OCI-LY7 (cell line): ENCODE results near the gene LFNG. TPM values are rescaled to one million over a fixed set of nuclear protein-coding genes. Genes with fewer than 3 reads are reported as not detected.

ENCODE experiments used
- BruUV-seq: library from RNA; stranded (reverse); fragments of 400-500 nt; replicated peaks from 2 replicates; lab custom pipeline; 2021; lab: Mats Ljungman, UMichigan
- CTCF ChIA-PET: fragments of 300-600 bp; sonication (Branson Sonifier 250); formaldehyde crosslinking; loops from one replicate; lab custom pipeline; 2022; ENCODE audit warnings: antibody characterized with exemption; ENCODE audit not compliant: unreplicated experiment; lab: Charles Lee
- POLR2A ChIA-PET: fragments of 300-600 bp; sonication (Branson Sonifier 250); formaldehyde crosslinking; loops from one replicate; lab custom pipeline; 2022; ENCODE audit warnings: antibody characterized with exemption; lab: Charles Lee
- DNase-seq: peaks from one replicate; pipeline ENCODE4 v3.0.0-alpha.2; 2015; ENCODE audit warnings: low spot score
- H2AFZ ChIP-seq: fragments of 200-600 bp; sonication (generic), shearing (Covaris generic); 2 replicates; pipeline ENCODE4 v1.6.1; 2014; ENCODE audit warnings: mild to moderate bottlenecking, antibody characterized with exemption, low read length, moderate library complexity
- H3K27ac ChIP-seq: fragments of 200-600 bp; sonication (generic); 2 replicates; pipeline ENCODE4 v1.5.1; 2014; ENCODE audit warnings: mixed run types, low read depth, mild to moderate bottlenecking, moderate library complexity, low read length, inconsistent platforms; ENCODE audit not compliant: poor library complexity, severe bottlenecking
- H3K36me3 ChIP-seq: fragments of 200-600 bp; sonication (generic); 2 replicates; pipeline ENCODE4 v1.6.1; 2014; ENCODE audit warnings: mild to moderate bottlenecking, antibody characterized with exemption, low read length, moderate library complexity, mixed read lengths; ENCODE audit not compliant: insufficient read depth
- H3K4me1 ChIP-seq: fragments of 200-600 bp; sonication (generic); 2 replicates; pipeline ENCODE4 v1.5.1; 2014; ENCODE audit warnings: mild to moderate bottlenecking, low read length; ENCODE audit not compliant: insufficient read depth, poor library complexity, severe bottlenecking
- H3K4me2 ChIP-seq: fragments of 200-600 bp; sonication (generic); 2 replicates; pipeline ENCODE4 v1.6.1; 2014; ENCODE audit warnings: mild to moderate bottlenecking, low read length
- H3K4me3 ChIP-seq: fragments of 200-600 bp; sonication (generic); 2 replicates; pipeline ENCODE4 v1.5.1; 2014; ENCODE audit warnings: mild to moderate bottlenecking, low read depth, low read length; ENCODE audit not compliant: poor library complexity, severe bottlenecking
- H3K79me2 ChIP-seq: fragments of 200-600 bp; sonication (generic); 2 replicates; pipeline ENCODE4 v1.6.1; 2016; ENCODE audit warnings: low read depth, mild to moderate bottlenecking, low read length, moderate library complexity, mixed read lengths; ENCODE audit not compliant: insufficient read depth
- H3K9me2 ChIP-seq: fragments of 200-600 bp; sonication (generic); 2 replicates; pipeline ENCODE4 v1.6.1; 2016; ENCODE audit warnings: mild to moderate bottlenecking, low read length, mixed read lengths; ENCODE audit not compliant: insufficient read depth
- H3K9me3 ChIP-seq: fragments of 200-600 bp; sonication (generic); 2 replicates; pipeline ENCODE4 v1.6.1; 2014; ENCODE audit warnings: mild to moderate bottlenecking, mixed run types, low read length, mixed read lengths
- H4K20me1 ChIP-seq: fragments of 200-600 bp; sonication (generic); 2 replicates; pipeline ENCODE4 v1.6.1; 2014; ENCODE audit warnings: mild to moderate bottlenecking, antibody characterized with exemption, low read length, moderate library complexity, mixed read lengths; ENCODE audit not compliant: insufficient read depth
- EZH2phosphoT487 ChIP-seq: fragments of 200-600 bp; sonication (generic); IDR thresholded peaks from 2 replicates; pipeline ENCODE4 v1.6.1; 2018; ENCODE audit warnings: low read depth, borderline replicate concordance, mild to moderate bottlenecking, mixed run types, antibody characterized with exemption, low read length, moderate library complexity, mixed read lengths
- intact Hi-C: fragments of 100-400 bp; cut with micrococcal nuclease; formaldehyde crosslinking; loops from one replicate; pipeline ENCODE4 v1.10.0; 2022; ENCODE audit not compliant: unreplicated experiment
- total RNA-seq, 2 experiments: library from RNA; depleted of rRNA in 1 of 2; stranded (reverse); fragments of >200 nt in 1 of 2; shearing (Covaris generic) in 1 of 2; gene quantifications; 2 replicates each; pipeline ENCODE4 v1.2.3, GENCODE V29; 2014 to 2022
- TF ChIP-seq, protein P1 (sequence below): fragments of 200-600 bp; sonication (generic); conservative IDR thresholded peaks from 2 replicates; pipeline ENCODE4 v1.5.1; 2014; ENCODE audit warnings: mild to moderate bottlenecking, antibody characterized with exemption, low read length, moderate library complexity, mixed read lengths

LFNG gene
- total RNA-seq, 2 experiments from 2014 or later: 1.2 to 2.1 TPM

DNA sequence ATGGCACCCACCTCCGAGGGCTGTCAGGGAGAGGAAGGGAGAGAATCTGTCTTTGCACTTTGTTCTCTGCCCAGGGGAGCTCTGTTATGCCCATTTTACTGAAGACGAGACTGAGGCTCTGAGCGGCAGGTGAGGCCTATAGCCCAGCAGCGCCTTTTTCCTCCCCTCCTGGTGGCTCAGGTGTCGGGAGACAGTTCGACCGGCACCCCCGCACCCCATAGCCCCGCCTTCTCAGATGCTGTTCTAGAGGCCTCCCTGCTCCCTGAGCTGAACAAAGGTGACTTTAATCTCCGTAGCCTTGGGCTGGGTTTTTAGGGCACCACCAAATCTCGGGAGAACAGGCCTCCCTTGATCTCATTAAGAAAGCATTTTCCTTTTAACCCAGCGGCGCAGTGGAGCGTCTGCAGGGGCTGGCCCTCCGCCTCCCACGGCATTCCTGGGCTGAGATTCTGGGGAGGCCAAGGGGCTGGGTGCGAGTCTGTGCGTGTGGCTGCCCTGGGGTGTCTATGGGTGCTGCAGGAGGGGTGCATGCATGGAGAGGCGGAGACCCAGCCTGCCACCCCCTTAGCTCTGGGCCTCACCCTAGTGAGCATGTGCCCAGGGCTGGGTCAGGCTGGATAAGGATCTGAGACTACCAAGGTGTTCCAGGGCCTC is 3.3 kb downstream of the LFNG start:
- TF ChIP-seq EZH2phosphoT487: no peak
- Histone ChIP-seq H3K4me1 (peaks cover 31% of the 10 kb centered on the region), H3K79me2 (no peaks in the 10 kb centered on the region), H3K36me3 (no peaks in the 10 kb centered on the region), H2AFZ (no peak overlapping the region), H3K9me3 (no peaks in the 10 kb centered on the region), H3K4me3 (no peak overlapping the region), H4K20me1 (no peaks in the 10 kb centered on the region), H3K27ac (no peak overlapping the region), H3K4me2 (no peak overlapping the region), H3K9me2 (no peaks in the 10 kb centered on the region)
- ChIA-PET CTCF (no interaction called here), POLR2A (interaction anchor here (0.5 kb wide), 2 partner anchors 28 to 1037 kb away, joined by 3 to 5 read pairs; no protein-coding TSS in a partner anchor)
- no peak for DNase-seq
- intact Hi-C loops: no loop called here
- no TSS peak for BruUV-seq

GRCh38 chr7:2523461-2523936 is 3.9 kb downstream of the LFNG start:
- ChIA-PET CTCF (no interaction called here), POLR2A (no interaction called here)
- Histone ChIP-seq H3K27ac (no peak overlapping the region), H3K9me2 (no peaks in the 10 kb centered on the region), H4K20me1 (no peaks in the 10 kb centered on the region), H3K4me3 (no peak overlapping the region), H3K9me3 (no peaks in the 10 kb centered on the region), H3K79me2 (no peaks in the 10 kb centered on the region), H2AFZ (no peak overlapping the region), H3K4me2 (no peak overlapping the region), H3K36me3 (no peaks in the 10 kb centered on the region), H3K4me1 (peaks cover 30% of the 10 kb centered on the region)
- TF ChIP-seq EZH2phosphoT487: no peak
- TF ChIP-seq, protein P1, sequence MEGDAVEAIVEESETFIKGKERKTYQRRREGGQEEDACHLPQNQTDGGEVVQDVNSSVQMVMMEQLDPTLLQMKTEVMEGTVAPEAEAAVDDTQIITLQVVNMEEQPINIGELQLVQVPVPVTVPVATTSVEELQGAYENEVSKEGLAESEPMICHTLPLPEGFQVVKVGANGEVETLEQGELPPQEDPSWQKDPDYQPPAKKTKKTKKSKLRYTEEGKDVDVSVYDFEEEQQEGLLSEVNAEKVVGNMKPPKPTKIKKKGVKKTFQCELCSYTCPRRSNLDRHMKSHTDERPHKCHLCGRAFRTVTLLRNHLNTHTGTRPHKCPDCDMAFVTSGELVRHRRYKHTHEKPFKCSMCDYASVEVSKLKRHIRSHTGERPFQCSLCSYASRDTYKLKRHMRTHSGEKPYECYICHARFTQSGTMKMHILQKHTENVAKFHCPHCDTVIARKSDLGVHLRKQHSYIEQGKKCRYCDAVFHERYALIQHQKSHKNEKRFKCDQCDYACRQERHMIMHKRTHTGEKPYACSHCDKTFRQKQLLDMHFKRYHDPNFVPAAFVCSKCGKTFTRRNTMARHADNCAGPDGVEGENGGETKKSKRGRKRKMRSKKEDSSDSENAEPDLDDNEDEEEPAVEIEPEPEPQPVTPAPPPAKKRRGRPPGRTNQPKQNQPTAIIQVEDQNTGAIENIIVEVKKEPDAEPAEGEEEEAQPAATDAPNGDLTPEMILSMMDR: no peak
- intact Hi-C loops: no loop called here
- no TSS peak for BruUV-seq
- DNase-seq: no peak

- H2AFZ ChIP-seq: no peak overlapping the region
Measured at GRCh38 chr7:2523941-2524807, 4.6 kb downstream of the LFNG start.

More at GRCh38 chr7:2523941-2524807, 4.6 kb downstream of the LFNG start:
- Histone ChIP-seq H3K9me3 (no peaks in the 10 kb centered on the region), H4K20me1 (no peaks in the 10 kb centered on the region), H3K4me1 (peaks cover 30% of the 10 kb centered on the region), H3K4me3 (no peak overlapping the region), H3K4me2 (no peak overlapping the region), H3K79me2 (no peaks in the 10 kb centered on the region), H3K9me2 (no peaks in the 10 kb centered on the region), H3K27ac (no peak overlapping the region), H3K36me3 (no peaks in the 10 kb centered on the region)
- no peak for TF ChIP-seq EZH2phosphoT487
- no TSS peak for BruUV-seq
- no peak for DNase-seq
- POLR2A ChIA-PET: interaction anchor here (0.6 kb wide), 2 partner anchors 186 to 369 kb away, joined by 3 to 6 read pairs; no protein-coding TSS in a partner anchor
- intact Hi-C loops: no loop called here
- CTCF ChIA-PET: no interaction called here
